NT2/D1 (cell line): ENCODE results near the gene RASSF6.
"Not testable (repeated sequence)": the region's sequence is repeated elsewhere in the genome, so short reads cannot be mapped to it uniquely, and the experiment has no call there.

Experiments
- SUZ12 ChIP-seq: IDR thresholded peaks from 2 replicates; pipeline ENCODE4 v1.6.1; 2011; ENCODE audit not compliant: insufficient read length, insufficient read depth; ENCODE audit errors: extremely low read depth
- YY1 ChIP-seq: IDR thresholded peaks from 2 replicates; pipeline ENCODE4 v1.6.1; 2011; ENCODE audit not compliant: insufficient read length, insufficient read depth
- ZNF274 ChIP-seq: IDR thresholded peaks from 2 replicates; pipeline ENCODE4 v1.6.1; 2011; ENCODE audit warnings: mild to moderate bottlenecking, low read depth, low read length

DNA sequence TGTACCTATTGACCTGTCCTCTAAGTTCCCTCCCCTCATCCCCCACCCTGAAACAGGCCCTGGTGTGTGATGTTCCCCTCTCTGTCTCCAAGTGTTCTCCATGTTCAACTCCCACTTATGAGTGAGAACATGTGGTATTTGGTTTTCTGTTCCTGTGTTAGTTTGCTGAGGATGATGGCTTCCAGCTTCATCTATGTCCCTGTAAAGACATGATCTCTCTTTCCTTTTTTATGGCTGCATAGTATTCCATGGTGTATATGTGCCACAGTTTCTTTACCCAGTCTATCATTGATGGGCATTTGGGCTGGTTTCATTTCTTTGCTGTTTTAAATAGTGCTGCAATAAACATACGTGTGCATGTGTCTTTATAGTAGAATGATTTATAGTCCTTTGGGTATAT, 8.6 kb upstream of the RASSF6 start:
- TF ChIP-seq ZNF274, YY1, SUZ12: not testable (repeated sequence)
